ENCODE data around the gene CDC73.

CDC73 gene

GRCh38 chr1:193192586-193192985 lies 70.8 kb downstream of the CDC73 start:
- Histone ChIP-seq H3K4me2 (ENCODE audit: insufficient read depth, low read length) (no peak overlapping the region), H3K4me1 (ENCODE audit: insufficient read depth, low read length) (no peaks in the 10 kb centered on the region), H4K20me1 (ENCODE audit: insufficient read depth, low read length) (no peaks in the 10 kb centered on the region), H2AFZ (ENCODE audit: low read depth, low read length) (no peak overlapping the region), H3K4me3 (ENCODE audit: low read depth in 1 of 2, low read length in 2 of 2) (no peak overlapping the region), H3K27me3 (ENCODE audit: insufficient read depth, low read length, poor library complexity) (no peaks in the 10 kb centered on the region), H3K36me3 (ENCODE audit: insufficient read depth, low read length) (peaks cover 22% of the 10 kb centered on the region), H3K79me2 (ENCODE audit: insufficient read depth, low read length) (peaks cover 62% of the 10 kb centered on the region), H3K9me3 (ENCODE audit: insufficient read depth, low read length, severe bottlenecking) (peaks cover 8% of the 10 kb centered on the region), H3K27ac (ENCODE audit: low read length) (no peak overlapping the region), H3K9ac (ENCODE audit: low read depth, low read length) (no peak overlapping the region)
- ATAC-seq (ENCODE audit: insufficient read depth, low read depth), result no peak
- no peak for DNase-seq
- TF ChIP-seq, protein P1, sequence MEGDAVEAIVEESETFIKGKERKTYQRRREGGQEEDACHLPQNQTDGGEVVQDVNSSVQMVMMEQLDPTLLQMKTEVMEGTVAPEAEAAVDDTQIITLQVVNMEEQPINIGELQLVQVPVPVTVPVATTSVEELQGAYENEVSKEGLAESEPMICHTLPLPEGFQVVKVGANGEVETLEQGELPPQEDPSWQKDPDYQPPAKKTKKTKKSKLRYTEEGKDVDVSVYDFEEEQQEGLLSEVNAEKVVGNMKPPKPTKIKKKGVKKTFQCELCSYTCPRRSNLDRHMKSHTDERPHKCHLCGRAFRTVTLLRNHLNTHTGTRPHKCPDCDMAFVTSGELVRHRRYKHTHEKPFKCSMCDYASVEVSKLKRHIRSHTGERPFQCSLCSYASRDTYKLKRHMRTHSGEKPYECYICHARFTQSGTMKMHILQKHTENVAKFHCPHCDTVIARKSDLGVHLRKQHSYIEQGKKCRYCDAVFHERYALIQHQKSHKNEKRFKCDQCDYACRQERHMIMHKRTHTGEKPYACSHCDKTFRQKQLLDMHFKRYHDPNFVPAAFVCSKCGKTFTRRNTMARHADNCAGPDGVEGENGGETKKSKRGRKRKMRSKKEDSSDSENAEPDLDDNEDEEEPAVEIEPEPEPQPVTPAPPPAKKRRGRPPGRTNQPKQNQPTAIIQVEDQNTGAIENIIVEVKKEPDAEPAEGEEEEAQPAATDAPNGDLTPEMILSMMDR (IDR thresholded peaks at IDR 0.05; ENCODE audit: borderline replicate concordance, extremely low read depth, low read length, poor library complexity, severe bottlenecking), result no peak
- no peak for TF ChIP-seq EZH2 (IDR thresholded peaks at IDR 0.05; ENCODE audit: borderline replicate concordance, low read depth, low read length, severe bottlenecking)

DNA sequence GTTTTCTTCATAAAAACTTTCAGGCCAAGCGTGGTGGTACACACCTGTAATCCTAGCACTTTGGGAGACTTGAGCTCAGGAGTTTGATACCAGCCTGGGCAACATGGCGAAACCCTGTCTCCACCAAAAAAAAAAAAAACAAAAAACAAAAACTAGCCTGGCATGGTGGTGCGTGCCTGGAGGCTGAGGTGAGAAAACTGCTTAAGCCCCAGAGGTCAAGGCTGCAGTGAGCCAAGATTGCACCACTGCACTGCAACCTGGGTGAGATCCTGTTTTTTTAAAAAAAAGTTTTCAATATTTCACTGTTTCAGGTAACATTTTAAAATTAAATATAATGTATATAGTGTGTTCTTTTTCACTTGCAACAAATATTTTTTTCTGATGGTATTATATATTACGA lies 78.1 kb downstream of the CDC73 start:
- H3K9me3 ChIP-seq (ENCODE audit: insufficient read depth, low read length, severe bottlenecking), result no peaks in the 10 kb centered on the region
- H4K20me1 ChIP-seq (ENCODE audit: insufficient read depth, low read length), result no peaks in the 10 kb centered on the region
- no peaks in the 10 kb centered on the region for H3K4me1 ChIP-seq (ENCODE audit: insufficient read depth, low read length)
- H3K4me2 ChIP-seq (ENCODE audit: insufficient read depth, low read length), result no peak overlapping the region
- ATAC-seq (ENCODE audit: insufficient read depth, low read depth) (no peak), DNase-seq (no peak)
- H3K36me3 ChIP-seq (ENCODE audit: insufficient read depth, low read length), result peaks cover 10% of the 10 kb centered on the region
- H3K27me3 ChIP-seq (ENCODE audit: insufficient read depth, low read length, poor library complexity), result no peaks in the 10 kb centered on the region
- TF ChIP-seq, protein P1 (IDR thresholded peaks at IDR 0.05; ENCODE audit: borderline replicate concordance, extremely low read depth, low read length, poor library complexity, severe bottlenecking), result no peak
- no peak for TF ChIP-seq EZH2 (IDR thresholded peaks at IDR 0.05; ENCODE audit: borderline replicate concordance, low read depth, low read length, severe bottlenecking)
- H3K27ac ChIP-seq (ENCODE audit: low read length), result no peak overlapping the region
- no peak overlapping the region for H2AFZ ChIP-seq (ENCODE audit: low read depth, low read length)
- H3K79me2 ChIP-seq (ENCODE audit: insufficient read depth, low read length), result peaks cover 31% of the 10 kb centered on the region
- no peak overlapping the region for H3K9ac ChIP-seq (ENCODE audit: low read depth, low read length)
- no peak overlapping the region for H3K4me3 ChIP-seq (ENCODE audit: low read depth in 1 of 2, low read length in 2 of 2)

DNA sequence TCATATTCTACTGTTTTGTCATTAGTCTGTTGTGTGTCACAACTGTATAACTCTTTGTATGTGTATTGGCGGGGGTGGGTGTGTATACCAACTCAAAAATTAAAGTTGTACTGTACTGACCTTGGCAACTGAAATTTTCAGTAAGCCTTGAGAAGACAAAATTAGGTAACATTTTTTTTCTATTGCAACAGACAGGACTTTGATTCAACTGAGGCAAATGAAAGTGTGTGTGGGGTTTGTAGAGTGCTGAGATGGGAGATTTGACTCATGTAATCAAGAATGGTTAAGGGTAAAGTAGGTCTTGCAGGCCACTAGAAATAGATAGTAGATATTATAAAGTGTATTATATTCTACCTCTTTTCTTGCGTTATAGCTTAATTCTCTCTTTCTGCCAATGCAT lies 79.2 kb downstream of the CDC73 start:
- Histone ChIP-seq H3K4me1 (ENCODE audit: insufficient read depth, low read length) (no peaks in the 10 kb centered on the region), H2AFZ (ENCODE audit: low read depth, low read length) (no peak overlapping the region), H3K27me3 (ENCODE audit: insufficient read depth, low read length, poor library complexity) (no peaks in the 10 kb centered on the region), H3K9me3 (ENCODE audit: insufficient read depth, low read length, severe bottlenecking) (no peaks in the 10 kb centered on the region), H3K27ac (ENCODE audit: low read length) (no peak overlapping the region), H3K4me3 (ENCODE audit: low read depth in 1 of 2, low read length in 2 of 2) (no peak overlapping the region), H3K79me2 (ENCODE audit: insufficient read depth, low read length) (peaks cover 20% of the 10 kb centered on the region), H3K4me2 (ENCODE audit: insufficient read depth, low read length) (no peak overlapping the region), H3K36me3 (ENCODE audit: insufficient read depth, low read length) (peaks cover 21% of the 10 kb centered on the region), H3K9ac (ENCODE audit: low read depth, low read length) (no peak overlapping the region), H4K20me1 (ENCODE audit: insufficient read depth, low read length) (no peaks in the 10 kb centered on the region)
- DNase-seq (no peak), ATAC-seq (ENCODE audit: insufficient read depth, low read depth) (no peak)
- TF ChIP-seq EZH2 (IDR thresholded peaks at IDR 0.05; ENCODE audit: borderline replicate concordance, low read depth, low read length, severe bottlenecking), result no peak
- TF ChIP-seq, protein P1 (IDR thresholded peaks at IDR 0.05; ENCODE audit: borderline replicate concordance, extremely low read depth, low read length, poor library complexity, severe bottlenecking), result no peak

- Histone ChIP-seq H3K27ac (ENCODE audit: low read length) (no peak overlapping the region), H4K20me1 (ENCODE audit: insufficient read depth, low read length) (no peaks in the 10 kb centered on the region), H3K4me1 (ENCODE audit: insufficient read depth, low read length) (no peaks in the 10 kb centered on the region), H3K79me2 (ENCODE audit: insufficient read depth, low read length) (no peaks in the 10 kb centered on the region; the same call in 1 of the 2 replicates), H3K9me3 (ENCODE audit: insufficient read depth, low read length, severe bottlenecking) (peaks cover 3% of the 10 kb centered on the region), H3K9ac (ENCODE audit: low read depth, low read length) (no peak overlapping the region), H3K27me3 (ENCODE audit: insufficient read depth, low read length, poor library complexity) (no peaks in the 10 kb centered on the region), H3K4me2 (ENCODE audit: insufficient read depth, low read length) (no peak overlapping the region), H3K36me3 (ENCODE audit: insufficient read depth, low read length) (peaks cover 62% of the 10 kb centered on the region; the same call in 1 of the 2 replicates), H3K4me3 (ENCODE audit: low read depth in 1 of 2, low read length in 2 of 2) (no peak overlapping the region), H2AFZ (ENCODE audit: low read depth, low read length) (no peak overlapping the region)
- DNase-seq (no peak), ATAC-seq (ENCODE audit: insufficient read depth, low read depth) (no peak)
- no peak for TF ChIP-seq EZH2 (IDR thresholded peaks at IDR 0.05; ENCODE audit: borderline replicate concordance, low read depth, low read length, severe bottlenecking)
Observed at GRCh38 chr1:193210996-193211395, 89.2 kb downstream of the CDC73 start.
